ENCODE measurements around the gene NCK2. TPM values are rescaled to one million over a fixed set of nuclear protein-coding genes. Genes with fewer than 3 reads are reported as not detected.

The NCK2 gene
- total and polyA plus RNA-seq, 10 of the 15 experiments (the other 5 are each of a cell fraction or from before 2014, with no cell fraction given) = 1.2 to 30.9 (median 14.1) TPM

GRCh38 chr2:105783151-105783738 is 38.5 kb downstream of the NCK2 start (continued):
- TF ChIP-seq, protein P1, sequence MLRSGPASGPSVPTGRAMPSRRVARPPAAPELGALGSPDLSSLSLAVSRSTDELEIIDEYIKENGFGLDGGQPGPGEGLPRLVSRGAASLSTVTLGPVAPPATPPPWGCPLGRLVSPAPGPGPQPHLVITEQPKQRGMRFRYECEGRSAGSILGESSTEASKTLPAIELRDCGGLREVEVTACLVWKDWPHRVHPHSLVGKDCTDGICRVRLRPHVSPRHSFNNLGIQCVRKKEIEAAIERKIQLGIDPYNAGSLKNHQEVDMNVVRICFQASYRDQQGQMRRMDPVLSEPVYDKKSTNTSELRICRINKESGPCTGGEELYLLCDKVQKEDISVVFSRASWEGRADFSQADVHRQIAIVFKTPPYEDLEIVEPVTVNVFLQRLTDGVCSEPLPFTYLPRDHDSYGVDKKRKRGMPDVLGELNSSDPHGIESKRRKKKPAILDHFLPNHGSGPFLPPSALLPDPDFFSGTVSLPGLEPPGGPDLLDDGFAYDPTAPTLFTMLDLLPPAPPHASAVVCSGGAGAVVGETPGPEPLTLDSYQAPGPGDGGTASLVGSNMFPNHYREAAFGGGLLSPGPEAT (IDR thresholded peaks at IDR 0.05; ENCODE audit: low read depth) = no peak
- TF ChIP-seq POLR2AphosphoS2 (IDR thresholded peaks at IDR 0.05; ENCODE audit: low read depth, low read length) (no peak), MYB (IDR thresholded peaks at IDR 0.05; ENCODE audit: borderline replicate concordance, low read depth, low read length) (no peak), CHD2 (IDR thresholded peaks at IDR 0.05; ENCODE audit: borderline replicate concordance, low read depth, low read length) (no peak)
- TF ChIP-seq, protein P2, sequence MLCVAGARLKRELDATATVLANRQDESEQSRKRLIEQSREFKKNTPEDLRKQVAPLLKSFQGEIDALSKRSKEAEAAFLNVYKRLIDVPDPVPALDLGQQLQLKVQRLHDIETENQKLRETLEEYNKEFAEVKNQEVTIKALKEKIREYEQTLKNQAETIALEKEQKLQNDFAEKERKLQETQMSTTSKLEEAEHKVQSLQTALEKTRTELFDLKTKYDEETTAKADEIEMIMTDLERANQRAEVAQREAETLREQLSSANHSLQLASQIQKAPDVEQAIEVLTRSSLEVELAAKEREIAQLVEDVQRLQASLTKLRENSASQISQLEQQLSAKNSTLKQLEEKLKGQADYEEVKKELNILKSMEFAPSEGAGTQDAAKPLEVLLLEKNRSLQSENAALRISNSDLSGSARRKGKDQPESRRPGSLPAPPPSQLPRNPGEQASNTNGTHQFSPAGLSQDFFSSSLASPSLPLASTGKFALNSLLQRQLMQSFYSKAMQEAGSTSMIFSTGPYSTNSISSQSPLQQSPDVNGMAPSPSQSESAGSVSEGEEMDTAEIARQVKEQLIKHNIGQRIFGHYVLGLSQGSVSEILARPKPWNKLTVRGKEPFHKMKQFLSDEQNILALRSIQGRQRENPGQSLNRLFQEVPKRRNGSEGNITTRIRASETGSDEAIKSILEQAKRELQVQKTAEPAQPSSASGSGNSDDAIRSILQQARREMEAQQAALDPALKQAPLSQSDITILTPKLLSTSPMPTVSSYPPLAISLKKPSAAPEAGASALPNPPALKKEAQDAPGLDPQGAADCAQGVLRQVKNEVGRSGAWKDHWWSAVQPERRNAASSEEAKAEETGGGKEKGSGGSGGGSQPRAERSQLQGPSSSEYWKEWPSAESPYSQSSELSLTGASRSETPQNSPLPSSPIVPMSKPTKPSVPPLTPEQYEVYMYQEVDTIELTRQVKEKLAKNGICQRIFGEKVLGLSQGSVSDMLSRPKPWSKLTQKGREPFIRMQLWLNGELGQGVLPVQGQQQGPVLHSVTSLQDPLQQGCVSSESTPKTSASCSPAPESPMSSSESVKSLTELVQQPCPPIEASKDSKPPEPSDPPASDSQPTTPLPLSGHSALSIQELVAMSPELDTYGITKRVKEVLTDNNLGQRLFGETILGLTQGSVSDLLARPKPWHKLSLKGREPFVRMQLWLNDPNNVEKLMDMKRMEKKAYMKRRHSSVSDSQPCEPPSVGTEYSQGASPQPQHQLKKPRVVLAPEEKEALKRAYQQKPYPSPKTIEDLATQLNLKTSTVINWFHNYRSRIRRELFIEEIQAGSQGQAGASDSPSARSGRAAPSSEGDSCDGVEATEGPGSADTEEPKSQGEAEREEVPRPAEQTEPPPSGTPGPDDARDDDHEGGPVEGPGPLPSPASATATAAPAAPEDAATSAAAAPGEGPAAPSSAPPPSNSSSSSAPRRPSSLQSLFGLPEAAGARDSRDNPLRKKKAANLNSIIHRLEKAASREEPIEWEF (IDR thresholded peaks at IDR 0.05; ENCODE audit: insufficient replicate concordance, low read depth, low read length) = no peak

All from GM12878 (cell line).